Lung (tissue), 12 donors: Measurements from ENCODE around the gene TYMP. TPM values are rescaled to one million over a fixed set of nuclear protein-coding genes. Genes with fewer than 3 reads are reported as not detected.

Experiments used
- ATAC-seq: fragments of 200-7000 bp; cut with Tn5 transposase; one replicate; pipeline ENCODE4 v1.9.1; 2020; ENCODE audit warnings: moderate number of reproducible peaks; ENCODE audit not compliant: insufficient read depth, low FRiP score
- DNase-seq, 3 donors: peaks; one replicate each; pipeline ENCODE4 v3.0.0-alpha.2; 2013 to 2017
- H3K27ac ChIP-seq, 2 donors: one replicate each; pipeline ENCODE4 v1.5.1; 2013; ENCODE audit warnings: mild to moderate bottlenecking in 2 of 2, moderate library complexity in 2 of 2, control low read depth in 1 of 2, inconsistent platforms in 1 of 2, low read depth in 1 of 2, low read length in 1 of 2
- H3K27me3 ChIP-seq, 3 donors: one replicate each; pipeline ENCODE4 v1.5.1; 2013; ENCODE audit warnings: low read length in 2 of 3; ENCODE audit not compliant: control insufficient read depth in 3 of 3, insufficient read depth in 3 of 3
- H3K36me3 ChIP-seq, 4 donors: one replicate each; pipeline ENCODE4 v1.5.1; 2013; ENCODE audit warnings: low read length in 4 of 4, mild to moderate bottlenecking in 1 of 4, moderate library complexity in 1 of 4; ENCODE audit not compliant: control insufficient read depth in 4 of 4, insufficient read depth in 4 of 4
- H3K4me1 ChIP-seq, 5 donors: one replicate each; pipeline ENCODE4 v1.5.1; 2013; ENCODE audit warnings: low read length in 5 of 5, mild to moderate bottlenecking in 2 of 5, moderate library complexity in 1 of 5; ENCODE audit not compliant: control insufficient read depth in 5 of 5, insufficient read depth in 5 of 5
- H3K4me3 ChIP-seq: one replicate; pipeline ENCODE4 v1.5.1; 2013; ENCODE audit warnings: mild to moderate bottlenecking, control low read depth, moderate library complexity
- H3K9ac ChIP-seq, 2 donors: one replicate each; pipeline ENCODE4 v1.5.1; 2013; ENCODE audit warnings: low read length in 2 of 2, control low read depth in 1 of 2; ENCODE audit not compliant: insufficient read depth in 1 of 2
- H3K9me3 ChIP-seq, 4 donors: one replicate each; pipeline ENCODE4 v1.5.1; 2013; ENCODE audit warnings: low read length in 3 of 4, mild to moderate bottlenecking in 1 of 4, moderate library complexity in 1 of 4; ENCODE audit not compliant: control insufficient read depth in 4 of 4, insufficient read depth in 3 of 4
- CTCF ChIP-seq: IDR thresholded peaks from 2 replicates; pipeline ENCODE4 v1.5.1; 2012; ENCODE audit warnings: mild to moderate bottlenecking; ENCODE audit errors: control extremely low read depth, extremely low read depth
- WGBS, 2 donors: extraction: QIAGEN DNeasy Blood & Tissue Kit; methylation state at CpG; one replicate each; pipeline ENCODE4 v1.1.7; 2013; 5-methylcytosine and 5-hydroxymethylcytosine counted together
- polyA plus RNA-seq, 2 donors: library from polyadenylated mRNA; stranded (reverse); fragments of 200-250 nt; gene quantifications; one replicate each; pipeline ENCODE4 v1.2.1, GENCODE V29; 2013
- total RNA-seq, 2 donors: library from RNA; depleted of rRNA in 1 of 2; stranded (reverse); fragments of >200 nt in 1 of 2; gene quantifications; one replicate each; pipeline ENCODE4 v1.2.1, GENCODE V29; 2014 to 2021
- donor health status: control.
- donor health status: control.
- donor health status: Bipolar disorder and iron deficiency.
- donor health status: healthy.
- donor health status: DM: yes; HTN: yes; CAD: no.

The TYMP gene
- total and polyA plus RNA-seq, 4 donors, result 52.7 to 641 (median 233) TPM

- TF ChIP-seq CTCF, result peak; percentile 92
Observed at GRCh38 chr22:50562523-50563412, 33.0 kb upstream of the TYMP start, which contains the start of gene SYCE3. SYCE3 (minus strand) TSS chr22:50562919; CDS start chr22:50556405, 6,514 bp downstream.

GRCh38 chr22:50561401-50562358 lies 31.9 kb upstream of the TYMP start:
- ATAC-seq (no peak), DNase-seq (no peak)
- H3K9me3 ChIP-seq, result no peaks in the 10 kb centered on the region
- H3K4me3 ChIP-seq, result no peak overlapping the region
- no peaks in the 10 kb centered on the region for H3K36me3 ChIP-seq
- H3K9ac ChIP-seq, result no peak overlapping the region
- peaks cover 0 to 10% (median 0%) of the 10 kb centered on the region in 3 donors for H3K27me3 ChIP-seq
- TF ChIP-seq CTCF, result no peak
- peaks cover 0 to 7% (median 0%) of the 10 kb centered on the region in 5 donors for H3K4me1 ChIP-seq
- H3K27ac ChIP-seq, result no peak overlapping the region
- WGBS, 2 donors, result 80% methylated on average over 23 to 29 of the region's 34 CpGs

More at GRCh38 chr22:50562523-50563412, 33.0 kb upstream of the TYMP start, which contains the start of gene SYCE3:
- 2 to 6% methylated on average over 44 to 61 of the region's 61 CpGs for WGBS, 2 donors
- Histone ChIP-seq H3K9me3 (no peaks in the 10 kb centered on the region), H3K27ac (peak within 1 kb of the TSS; percentile 37 to 77), H3K4me3 (peak within 1 kb of the TSS; percentile 10), H3K4me1 (peaks cover 0 to 7% (median 0%) of the 10 kb centered on the region in 5 donors), H3K9ac (peak within 1 kb of the TSS in 1 of 2 donors; percentile 58), H3K36me3 (no peaks in the 10 kb centered on the region), H3K27me3 (peaks cover 0 to 7% (median 0%) of the 10 kb centered on the region in 3 donors)
- DNase-seq (peak; percentile 93 to 95 (median 93)), ATAC-seq (peak; percentile 99)

DNA sequence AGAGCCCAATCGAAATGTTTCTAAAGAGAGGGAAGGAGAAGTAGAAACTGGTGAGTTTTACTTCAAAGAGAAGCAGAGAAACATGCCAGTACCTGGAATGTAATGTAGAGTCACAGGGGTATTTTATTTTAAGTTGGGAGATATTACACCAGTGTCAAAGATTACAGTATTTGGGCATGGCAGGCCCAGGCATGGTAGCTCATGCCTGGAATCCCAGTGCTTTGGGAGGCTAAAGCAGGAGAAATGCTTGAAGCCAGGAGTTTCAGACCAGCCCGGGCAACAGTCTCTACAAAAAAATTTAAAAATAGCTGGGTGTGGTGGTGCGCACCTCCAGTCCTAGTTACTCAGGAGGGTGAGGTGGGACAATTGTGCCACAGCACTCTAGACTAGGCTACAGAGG lies 30.2 kb upstream of the TYMP start:
- WGBS, 2 donors, result 85 to 92% methylated on average over 3 of the region's 3 CpGs
- DNase-seq, result no peak
- Histone ChIP-seq H3K9me3 (no peaks in the 10 kb centered on the region), H3K27ac (no peak overlapping the region), H3K36me3 (no peaks in the 10 kb centered on the region), H3K9ac (no peak overlapping the region), H3K27me3 (peaks cover 0 to 13% (median 0%) of the 10 kb centered on the region in 3 donors), H3K4me3 (no peak overlapping the region), H3K4me1 (peaks cover 0 to 7% (median 0%) of the 10 kb centered on the region in 5 donors)
- ATAC-seq, result no peak
- no peak for TF ChIP-seq CTCF
